HPDE6-E6E7 (cell line): ENCODE results near the gene FBXO31.

Experiments used
- DNase-seq: peaks from one replicate; pipeline ENCODE4 v3.0.0; 2011; ENCODE audit warnings: missing footprints; ENCODE audit errors: extremely low spot score

The FBXO31 gene, protein sequence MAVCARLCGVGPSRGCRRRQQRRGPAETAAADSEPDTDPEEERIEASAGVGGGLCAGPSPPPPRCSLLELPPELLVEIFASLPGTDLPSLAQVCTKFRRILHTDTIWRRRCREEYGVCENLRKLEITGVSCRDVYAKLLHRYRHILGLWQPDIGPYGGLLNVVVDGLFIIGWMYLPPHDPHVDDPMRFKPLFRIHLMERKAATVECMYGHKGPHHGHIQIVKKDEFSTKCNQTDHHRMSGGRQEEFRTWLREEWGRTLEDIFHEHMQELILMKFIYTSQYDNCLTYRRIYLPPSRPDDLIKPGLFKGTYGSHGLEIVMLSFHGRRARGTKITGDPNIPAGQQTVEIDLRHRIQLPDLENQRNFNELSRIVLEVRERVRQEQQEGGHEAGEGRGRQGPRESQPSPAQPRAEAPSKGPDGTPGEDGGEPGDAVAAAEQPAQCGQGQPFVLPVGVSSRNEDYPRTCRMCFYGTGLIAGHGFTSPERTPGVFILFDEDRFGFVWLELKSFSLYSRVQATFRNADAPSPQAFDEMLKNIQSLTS

DNA sequence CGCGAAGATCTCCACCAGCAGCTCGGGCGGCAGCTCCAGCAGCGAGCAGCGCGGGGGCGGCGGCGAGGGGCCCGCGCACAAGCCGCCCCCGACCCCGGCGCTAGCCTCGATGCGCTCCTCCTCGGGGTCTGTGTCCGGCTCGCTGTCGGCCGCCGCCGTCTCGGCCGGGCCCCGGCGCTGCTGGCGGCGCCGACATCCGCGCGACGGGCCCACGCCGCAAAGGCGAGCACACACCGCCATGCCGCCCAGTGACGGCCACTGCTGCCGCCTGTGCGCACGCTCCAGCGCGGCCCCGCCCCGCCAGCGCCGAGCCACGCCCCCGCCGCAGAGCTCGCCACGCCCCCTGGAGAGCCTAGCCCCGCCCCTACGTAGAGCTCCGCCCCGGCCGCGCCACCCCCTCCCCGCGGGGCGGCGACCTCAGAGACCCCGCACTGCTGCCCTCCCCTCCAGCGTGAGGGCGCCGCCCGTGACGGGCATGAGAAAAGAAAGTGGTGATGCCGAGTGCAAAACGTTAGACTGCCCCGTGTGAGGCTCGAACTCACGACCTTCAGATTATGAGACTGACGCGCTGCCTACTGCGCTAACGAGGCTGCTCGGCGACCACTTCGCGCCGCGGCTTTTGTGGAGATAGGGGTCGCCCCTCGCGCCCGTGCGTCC lies at the start of gene FBXO31:
FBXO31 (minus strand) TSS at position 272 of the 657 bp plus-strand sequence; CDS start at position 240, 32 bp downstream.
- peak; percentile 66 for DNase-seq

DNA sequence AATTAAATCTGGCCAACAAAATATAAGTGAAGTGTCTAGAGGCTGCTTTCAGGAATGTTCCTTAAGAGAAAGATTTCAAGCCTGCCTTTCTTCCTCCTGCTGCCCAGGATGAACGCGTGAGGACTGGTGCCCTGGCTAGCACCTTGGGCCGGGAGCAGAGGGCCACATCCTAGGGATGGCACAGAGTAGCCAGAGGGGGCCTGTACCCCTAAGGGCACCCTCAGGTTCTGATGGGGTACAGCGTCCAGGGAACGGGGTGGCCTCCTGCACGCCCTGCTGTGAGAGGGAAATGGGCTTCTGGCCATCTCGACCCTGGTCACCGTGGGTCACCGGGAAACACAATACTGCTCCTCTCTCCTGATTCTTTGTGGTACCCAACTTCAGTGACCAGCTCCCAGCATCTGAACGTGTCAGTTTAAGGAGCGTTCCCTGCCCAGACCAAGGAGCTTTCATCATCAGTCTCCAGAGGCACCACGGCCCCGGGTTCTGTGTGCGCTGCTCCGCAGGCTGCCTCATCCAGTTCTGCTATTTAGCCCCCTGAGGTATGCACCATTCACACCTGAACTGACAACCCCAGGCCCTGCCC lies 48.8 kb upstream of the FBXO31 start:
- no peak for DNase-seq

DNA sequence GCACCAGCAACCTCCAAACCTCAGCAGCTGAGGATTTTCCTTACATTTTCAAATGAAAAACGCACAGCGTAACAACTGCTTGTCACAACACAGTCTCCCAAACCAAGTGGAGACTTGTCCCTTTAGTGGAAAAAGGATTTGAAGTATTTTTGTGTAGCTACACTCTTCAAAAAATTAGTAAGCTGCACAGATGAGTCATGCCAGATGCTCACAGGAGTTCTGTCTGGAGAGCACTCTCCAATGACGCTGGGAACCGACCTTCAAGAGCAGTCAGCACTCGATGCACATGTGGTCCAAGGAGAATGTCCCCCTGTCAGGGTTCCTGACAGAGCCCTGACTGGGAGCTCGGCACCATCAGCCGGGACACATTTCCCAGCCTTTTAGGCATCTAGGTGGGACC lies 48.4 kb upstream of the FBXO31 start:
- peak; percentile 62 for DNase-seq

DNA sequence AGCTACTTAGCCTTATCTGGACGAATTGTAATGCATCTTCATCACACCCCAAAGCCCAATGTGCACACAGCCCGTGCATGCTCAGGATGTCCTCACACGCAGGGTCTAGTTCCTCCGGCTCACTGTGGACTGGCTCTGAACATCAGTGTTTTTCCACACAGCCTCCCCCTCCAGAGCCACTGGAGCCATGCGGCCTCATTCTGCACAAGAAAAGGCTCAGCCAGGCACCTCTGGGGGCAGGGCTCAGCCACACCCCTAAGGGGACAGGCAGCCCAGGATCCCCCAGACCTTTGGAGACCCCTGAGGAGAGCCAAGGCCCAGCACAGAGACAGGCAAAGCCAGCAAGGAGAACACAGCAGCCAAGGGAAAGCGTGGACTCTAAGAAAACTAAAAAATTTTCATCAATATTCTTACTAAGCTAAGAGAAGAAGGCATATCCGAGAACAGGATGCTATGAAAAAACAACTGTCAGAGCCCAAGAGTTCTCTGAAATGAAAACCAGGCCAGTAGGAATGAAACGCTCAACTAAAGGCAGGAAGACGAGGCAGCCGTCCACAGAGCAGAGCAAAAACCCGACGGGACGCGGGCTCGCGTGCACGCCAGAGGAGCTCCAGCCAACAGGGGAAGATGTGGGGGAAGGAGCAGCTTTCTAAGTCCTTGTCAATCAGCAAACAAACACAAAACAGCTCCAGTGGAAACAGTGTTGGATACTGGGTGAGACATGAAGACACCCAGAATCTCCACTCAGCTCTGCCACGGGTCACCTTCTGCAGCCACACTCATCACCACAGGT lies 43.0 kb upstream of the FBXO31 start:
- no peak for DNase-seq

DNA sequence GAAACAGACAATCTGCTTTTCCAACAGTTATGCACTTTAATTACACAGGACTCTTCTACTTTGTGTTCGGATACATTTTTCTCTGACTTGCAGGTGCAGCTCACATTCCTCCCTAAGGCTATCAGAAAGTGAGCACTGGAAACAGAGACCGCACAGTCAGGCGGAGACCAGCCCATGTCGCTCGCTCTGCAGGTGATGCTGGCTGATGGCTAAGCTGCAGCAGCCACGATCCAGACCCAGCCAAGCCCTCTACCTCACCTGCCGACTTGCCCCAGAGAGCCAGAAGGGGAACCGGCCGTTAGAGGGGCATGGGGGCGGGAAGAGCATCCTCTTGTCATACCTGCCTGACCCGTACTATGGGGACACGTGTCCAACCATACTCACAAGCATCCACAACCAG lies 42.4 kb upstream of the FBXO31 start:
- no peak for DNase-seq

DNA sequence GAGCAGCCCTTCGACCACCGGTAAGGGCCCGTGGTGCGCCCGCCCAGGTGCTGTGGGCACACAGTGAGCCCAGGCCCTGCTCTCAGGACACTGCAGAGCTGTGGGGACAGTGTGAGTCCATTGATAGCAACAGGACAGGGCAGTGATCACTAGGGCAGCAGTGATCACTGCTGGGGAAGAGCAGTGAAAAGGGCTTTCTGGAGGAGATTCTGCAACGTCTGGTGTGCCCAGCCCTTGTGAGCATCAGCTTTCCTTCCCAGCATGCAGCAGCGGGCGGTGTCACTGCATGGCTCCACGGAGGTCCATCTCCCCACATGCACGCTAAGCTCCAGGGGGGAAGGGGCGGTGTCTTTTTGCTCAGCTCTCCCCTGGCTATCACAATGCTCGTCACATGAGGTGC lies 40.7 kb upstream of the FBXO31 start:
- no peak for DNase-seq

DNA sequence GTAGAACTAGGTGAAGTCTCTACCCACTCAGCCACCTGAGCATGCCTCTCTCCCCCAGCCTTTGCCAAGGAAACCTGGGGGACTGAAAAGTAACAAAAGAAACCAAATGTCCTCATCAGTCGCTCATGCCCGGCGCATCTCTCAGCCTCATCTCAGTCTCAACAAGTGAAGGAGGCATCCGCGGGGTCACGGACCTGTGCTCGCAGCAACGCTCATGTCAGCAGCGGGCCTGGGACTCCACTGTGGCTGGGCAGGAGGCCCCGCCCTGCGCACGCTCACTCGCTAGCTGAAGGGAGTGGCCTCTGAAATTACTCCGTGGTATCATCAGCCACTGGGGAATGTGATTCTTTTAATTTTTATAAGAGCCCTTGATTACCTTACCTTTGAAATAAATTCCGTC lies 39.9 kb upstream of the FBXO31 start:
- DNase-seq: no peak

DNA sequence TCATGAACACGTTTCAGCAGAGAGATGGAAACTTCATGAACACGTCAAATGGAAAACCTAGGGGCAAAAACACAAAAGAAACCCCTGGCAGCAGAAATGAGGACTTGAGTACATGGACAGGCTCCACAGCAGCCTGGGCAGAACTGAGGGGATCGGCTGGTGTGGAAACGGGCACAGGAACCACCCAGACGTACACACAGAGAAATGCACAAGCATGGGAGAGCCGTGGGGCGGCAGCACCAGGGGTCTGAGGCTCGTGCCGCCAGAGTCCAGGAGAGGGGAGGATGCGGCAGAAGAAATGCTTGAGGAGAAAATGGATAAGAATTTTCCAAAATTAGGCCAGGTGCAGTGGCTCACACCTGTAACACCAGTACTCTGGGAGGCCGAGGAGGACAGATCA lies 38.5 kb upstream of the FBXO31 start:
- no peak for DNase-seq

DNA sequence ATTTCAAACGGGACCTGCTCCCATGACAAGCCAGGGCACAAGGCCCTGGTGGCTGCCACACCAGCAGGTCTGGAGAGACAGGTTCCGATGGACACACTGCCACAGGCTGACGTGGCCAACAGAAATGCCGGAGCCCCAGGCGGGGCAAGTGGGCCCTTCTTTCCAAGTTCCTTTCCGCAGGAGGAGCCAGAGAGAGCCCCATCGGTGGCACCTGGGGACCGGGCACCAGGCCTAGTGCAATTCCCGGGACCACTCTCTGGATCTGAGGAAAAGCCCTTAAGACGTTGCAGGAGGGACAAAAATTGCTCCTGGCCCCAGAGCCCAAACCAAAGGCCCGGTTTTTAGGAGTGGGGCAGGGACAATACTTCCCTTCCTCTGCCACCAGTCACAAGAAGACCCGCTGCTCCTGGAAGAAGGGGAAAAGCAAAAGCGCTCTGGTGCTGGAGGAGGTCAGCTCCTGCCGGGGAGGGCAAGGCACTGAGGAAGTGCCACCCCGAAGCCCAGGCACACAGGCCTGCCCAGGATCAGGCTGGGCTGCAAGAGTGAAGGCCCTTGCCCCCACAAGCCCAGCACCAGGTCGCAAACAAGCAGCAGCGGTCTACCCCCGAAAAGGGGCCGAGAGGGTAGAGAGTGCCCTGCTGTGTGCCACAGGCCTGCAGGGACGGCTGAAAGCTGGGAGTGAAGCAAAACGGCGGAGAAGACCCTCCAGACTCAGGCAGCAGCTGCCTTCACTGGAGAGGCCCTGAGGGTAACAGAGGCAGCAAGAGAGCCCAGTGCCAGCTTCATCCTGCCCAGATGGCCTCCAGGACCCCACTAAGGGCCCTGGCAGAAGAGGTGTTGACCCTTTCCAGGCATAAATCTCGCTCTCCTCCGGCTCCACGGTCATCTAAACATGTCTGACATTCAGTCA lies 37.7 kb upstream of the FBXO31 start:
- DNase-seq: no peak

DNA sequence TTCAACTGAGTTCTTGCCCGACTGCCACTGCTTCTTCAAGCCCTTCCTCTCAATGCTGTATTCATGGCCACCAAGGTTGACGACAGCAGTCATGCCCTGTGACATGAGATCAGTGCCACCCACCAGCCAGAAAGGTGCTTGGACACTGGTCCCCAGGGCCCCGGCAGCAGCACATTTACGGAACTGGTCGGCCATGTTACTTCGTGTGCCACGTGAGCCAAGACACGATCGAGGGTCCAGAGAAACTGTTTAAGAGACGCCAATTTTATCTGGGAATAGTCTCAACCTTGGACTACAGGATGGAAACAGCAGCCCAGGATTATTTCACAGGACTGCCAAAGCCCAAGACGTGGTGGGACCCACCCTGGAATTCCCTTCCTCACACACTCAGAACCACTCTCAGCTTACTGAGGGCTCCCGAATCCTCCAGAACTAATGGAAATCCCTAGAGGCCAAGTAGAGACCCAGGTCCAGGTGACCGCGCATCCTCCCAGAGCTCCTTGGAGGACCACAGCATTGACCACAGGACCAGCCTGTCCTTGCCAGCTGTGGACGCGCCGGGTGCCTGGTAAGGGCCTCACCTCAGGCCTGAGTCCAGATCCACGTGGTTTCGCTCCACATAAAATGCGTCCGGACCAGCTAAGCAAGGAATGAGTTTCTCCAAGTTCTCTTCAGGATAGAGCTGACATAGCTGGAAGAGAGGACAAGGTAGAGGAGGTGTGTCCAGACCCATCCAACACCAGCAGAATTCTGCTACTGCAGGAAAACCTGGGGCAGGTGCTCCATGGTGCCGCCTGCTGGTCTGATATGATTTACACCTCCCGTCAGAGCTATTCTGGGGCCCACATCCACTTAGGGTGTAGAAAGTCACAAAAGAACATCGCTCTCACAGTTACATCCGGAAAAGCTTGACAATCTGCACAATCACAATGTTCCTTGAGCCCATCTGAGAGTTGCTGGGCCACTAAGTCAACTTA lies 36.7 kb upstream of the FBXO31 start:
- no peak for DNase-seq

DNA sequence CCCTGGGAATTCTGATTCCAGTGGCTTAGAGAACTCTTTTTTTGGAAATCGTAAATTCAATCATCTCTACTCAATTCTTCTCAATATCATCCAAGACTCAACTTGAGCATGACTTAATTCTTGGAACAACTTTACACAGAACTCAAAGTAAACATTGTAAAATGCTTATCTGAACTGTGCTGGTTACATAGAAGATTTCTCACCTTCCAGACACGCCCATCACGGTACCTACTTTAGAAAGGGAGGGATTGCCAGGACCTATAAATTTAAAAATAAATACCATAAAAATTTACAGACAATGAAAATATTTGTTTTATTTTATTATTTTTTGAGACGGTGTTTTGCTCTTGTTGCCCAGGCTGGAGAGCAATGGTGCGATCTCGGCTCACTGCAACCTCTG lies 35.1 kb upstream of the FBXO31 start:
- DNase-seq: no peak

DNA sequence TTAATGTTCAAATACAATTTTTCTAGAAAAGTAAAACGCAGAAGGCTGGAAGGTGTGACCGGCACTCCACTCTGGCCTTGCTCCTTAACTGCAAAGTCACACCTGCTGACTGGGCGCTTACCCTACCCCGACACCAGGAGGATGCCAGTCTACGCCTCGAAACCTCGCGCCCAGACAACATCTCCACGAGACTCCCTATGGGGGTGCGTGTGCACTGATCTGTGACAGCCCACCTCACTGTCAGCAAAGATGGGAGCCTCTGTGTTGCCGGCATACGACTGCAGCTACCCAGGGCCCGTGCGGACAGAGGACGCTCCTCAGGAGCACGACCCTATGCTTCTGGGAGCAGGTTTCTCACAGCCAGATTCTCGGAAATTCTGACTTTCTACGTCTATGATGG lies 34.6 kb upstream of the FBXO31 start:
- DNase-seq: no peak

DNA sequence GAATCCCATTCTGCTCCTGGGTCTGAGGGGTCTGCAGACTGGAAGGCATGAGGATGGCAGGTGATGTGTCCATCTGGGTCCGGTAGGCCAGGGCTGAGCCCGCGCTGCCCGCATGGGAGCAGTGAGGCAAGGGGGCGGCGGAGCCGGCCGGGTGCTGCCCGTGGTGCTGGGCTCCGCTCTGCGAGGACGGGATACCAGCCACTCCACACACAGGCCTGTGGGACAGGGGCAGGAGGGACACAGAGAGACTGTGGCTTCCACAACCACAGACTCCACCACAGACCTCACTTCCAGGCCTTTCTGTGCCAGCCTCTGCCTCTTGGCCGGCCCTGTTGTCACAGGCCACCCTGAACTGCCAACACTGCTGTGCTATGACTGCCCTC lies 33.9 kb upstream of the FBXO31 start:
- DNase-seq: no peak

DNA sequence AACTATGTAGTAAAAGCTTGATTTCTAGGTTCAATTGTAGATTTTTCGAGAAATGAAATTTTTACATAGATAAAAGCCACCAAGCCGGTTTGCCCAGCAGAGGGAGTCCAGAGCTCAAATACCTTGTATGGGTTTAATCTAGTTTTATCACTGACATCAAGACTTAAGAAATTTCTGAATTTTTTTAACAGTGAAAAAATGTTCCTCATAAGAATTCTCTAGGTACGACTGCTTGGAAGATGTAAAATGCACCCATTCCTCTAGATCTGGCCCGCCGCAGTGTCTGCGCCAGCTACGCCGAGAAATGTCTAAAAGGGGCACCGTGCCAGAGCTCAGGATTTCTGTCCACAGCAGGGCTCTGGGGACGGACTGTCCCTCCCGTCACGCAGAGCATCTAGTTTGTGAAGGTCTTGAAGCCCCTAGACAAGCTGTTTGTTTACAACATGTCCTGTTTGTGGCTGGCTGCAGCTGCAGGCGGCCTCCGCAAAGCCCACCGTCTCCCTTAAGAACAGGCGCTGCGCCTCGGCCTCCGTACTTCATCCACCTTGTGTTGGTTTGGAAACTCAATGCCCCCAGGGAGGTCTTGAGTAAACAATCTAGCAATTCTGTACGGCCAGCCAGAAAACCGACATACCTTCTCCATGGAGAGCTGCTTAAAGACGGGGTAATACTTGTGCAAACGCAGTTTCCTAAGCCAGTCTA lies 33.4 kb upstream of the FBXO31 start:
- no peak for DNase-seq

DNA sequence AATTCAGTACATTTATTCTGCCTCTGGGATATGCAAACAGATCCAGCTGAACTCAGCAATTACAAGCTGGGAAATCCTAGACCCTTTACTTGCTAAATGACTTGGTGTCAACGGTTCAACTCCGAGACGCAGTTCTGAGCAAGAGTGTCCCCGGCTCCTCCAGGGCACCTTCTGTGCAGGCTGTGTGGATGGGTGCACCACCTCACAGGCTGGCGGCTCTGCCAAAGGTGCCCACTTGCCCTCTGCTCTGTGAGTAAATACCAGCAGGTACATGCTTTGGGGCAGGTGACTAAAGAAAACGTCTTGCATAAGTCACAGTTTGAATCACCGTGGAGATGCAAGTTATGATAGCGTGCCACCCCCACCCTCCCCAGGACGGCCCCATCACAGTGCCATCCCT lies 31.9 kb upstream of the FBXO31 start:
- DNase-seq: no peak

DNA sequence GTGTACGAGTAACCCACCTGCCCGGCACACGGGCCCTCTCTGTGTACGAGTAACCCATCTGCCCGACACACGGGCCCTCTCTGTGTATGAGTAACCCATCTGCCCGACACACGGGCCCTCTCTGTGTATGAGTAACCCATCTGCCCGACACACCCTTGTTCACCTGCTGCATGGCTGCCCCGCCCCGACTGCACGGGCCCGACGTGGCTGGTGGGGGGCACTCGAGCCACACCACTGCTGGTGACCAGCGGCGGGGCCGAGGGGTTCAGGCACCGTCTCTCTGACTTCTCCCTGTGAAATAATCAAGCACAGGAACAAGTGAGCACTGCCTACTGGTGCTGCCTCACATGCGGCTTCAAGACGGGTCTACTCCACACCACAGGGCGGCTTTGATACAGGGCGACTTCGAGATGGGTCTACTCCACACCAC lies 30.7 kb upstream of the FBXO31 start:
- no peak for DNase-seq

DNA sequence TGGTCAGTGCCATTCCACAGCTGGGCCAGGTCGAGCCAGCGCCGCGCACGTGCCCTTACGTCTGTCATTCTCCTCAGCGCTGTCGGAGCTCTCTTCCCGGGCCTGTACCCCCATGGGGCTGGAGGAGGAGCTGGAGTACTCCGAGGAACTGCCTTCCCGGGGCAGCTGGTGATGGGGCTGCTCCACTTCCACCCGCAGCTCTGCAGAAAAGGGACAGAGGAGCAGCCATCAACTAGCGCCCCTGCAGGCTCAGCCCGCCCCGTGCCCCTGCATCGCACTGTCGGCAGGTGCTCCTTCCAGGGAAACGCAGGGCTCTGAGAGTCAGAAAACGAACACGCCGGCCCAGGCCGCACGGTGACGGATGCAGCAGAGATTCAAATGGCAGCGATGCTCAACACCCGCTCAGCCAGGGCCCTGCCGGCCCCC lies 29.4 kb upstream of the FBXO31 start:
- no peak for DNase-seq

DNA sequence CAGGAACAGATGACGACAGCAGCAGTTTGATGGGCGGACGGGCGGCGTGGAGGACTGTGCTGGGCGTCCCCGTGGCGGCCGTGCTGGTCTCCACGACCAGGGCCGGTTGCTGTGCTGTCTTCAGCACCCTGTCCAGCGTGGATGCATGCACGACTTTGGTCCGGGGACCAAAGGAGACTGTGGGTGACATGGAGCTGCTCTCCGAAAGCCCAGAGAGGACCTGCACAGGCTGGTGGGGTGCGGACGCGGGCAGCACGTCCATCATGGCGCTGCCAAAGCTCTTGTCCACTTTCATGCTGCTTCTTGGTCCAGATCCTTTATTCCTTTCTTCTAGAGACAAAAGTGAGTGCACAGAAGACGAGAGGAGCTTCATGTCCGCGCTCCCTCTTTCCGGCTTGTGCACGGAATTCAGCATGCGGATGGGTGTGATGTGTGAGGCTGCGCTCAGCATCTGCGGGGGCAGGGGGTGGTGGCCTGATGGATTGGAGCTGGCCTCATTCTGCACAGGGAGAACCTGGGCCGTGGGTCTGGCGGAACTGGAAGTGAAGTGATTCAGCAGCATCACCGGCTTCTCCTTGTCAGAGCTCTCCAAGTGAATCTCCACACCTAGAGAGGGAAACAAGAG lies 28.9 kb upstream of the FBXO31 start:
- DNase-seq: no peak
